ENCODE results near the gene PARP9. TPM values are rescaled to one million over a fixed set of nuclear protein-coding genes. Genes with fewer than 3 reads are reported as not detected.

PARP9 gene
- total RNA-seq, 1 experiment from 2014 or later = 1.8 TPM

Other genes starting within 250 kb of the PARP9 start
- not detected in 3 replicates for gene CSTA, start 239.1 kb downstream of the PARP9 start, total RNA-seq (2021)
- 78.0 to 81.7 TPM (median 80.9 TPM) in 3 replicates for gene MIX23, start 181.1 kb downstream of the PARP9 start, total RNA-seq (2021)
- gene FAM162A, start 180.1 kb downstream of the PARP9 start, total RNA-seq (2021) = 83.9 to 141 TPM (median 128 TPM) in 3 replicates
- gene WDR5B, start 148.2 kb downstream of the PARP9 start, total RNA-seq (2021) = 2.6 to 2.9 TPM (median 2.8 TPM) in 3 replicates
- gene KPNA1, start 49.4 kb downstream of the PARP9 start, total RNA-seq (2021) = 53.8 to 58.8 TPM (median 58.2 TPM) in 3 replicates
- 4.4 to 4.9 TPM (median 4.6 TPM) in 3 replicates for gene DTX3L, start within 50 bp of the PARP9 start, total RNA-seq (2021)
- gene PARP15, start 13.3 kb upstream of the PARP9 start, total RNA-seq (2021) = 0.15 to 0.39 TPM (median 0.37 TPM) in 3 replicates
- gene PARP14, start 116.5 kb upstream of the PARP9 start, total RNA-seq (2021) = 15.9 to 17.6 TPM (median 16.8 TPM) in 3 replicates
- gene HSPBAP1, start 229.5 kb upstream of the PARP9 start, total RNA-seq (2021) = 7.6 to 10.4 TPM (median 9.1 TPM) in 3 replicates
- gene SLC49A4, start 230.8 kb upstream of the PARP9 start, total RNA-seq (2021) = 8.0 to 10.2 TPM (median 8.5 TPM) in 3 replicates

Measured in WTC11 (cell line).